H9 (cell line): Measurements from ENCODE around the gene SMYD1. TPM values are rescaled to one million over a fixed set of nuclear protein-coding genes. Genes with fewer than 3 reads are reported as not detected.

Experiments used
- DNase-seq: peaks from one replicate; pipeline ENCODE4 v3.0.0-alpha.2; 2017
- H2AFZ ChIP-seq: one replicate; pipeline ENCODE4 v1.6.1; 2013; ENCODE audit warnings: mild to moderate bottlenecking, low read length, control low read depth, moderate library complexity
- H2AK5ac ChIP-seq: 2 replicates; pipeline ENCODE4 v1.6.1; 2013; ENCODE audit warnings: low read length, control low read depth, mixed read lengths; ENCODE audit not compliant: insufficient read length
- H2BK120ac ChIP-seq: one replicate; pipeline ENCODE4 v1.6.1; 2013; ENCODE audit warnings: low read depth, mild to moderate bottlenecking, low read length, control low read depth, inconsistent platforms; ENCODE audit not compliant: poor library complexity, severe bottlenecking
- H2BK12ac ChIP-seq: 2 replicates; pipeline ENCODE4 v1.6.1; 2013; ENCODE audit warnings: low read length, control low read depth, mixed read lengths, low read depth; ENCODE audit not compliant: insufficient read length
- H2BK15ac ChIP-seq: 2 replicates; pipeline ENCODE4 v1.6.1; 2013; ENCODE audit warnings: low read depth, low read length, control low read depth
- H2BK20ac ChIP-seq: one replicate; pipeline ENCODE4 v1.6.1; 2013; ENCODE audit warnings: low read depth, mild to moderate bottlenecking, low read length, control low read depth, inconsistent platforms; ENCODE audit not compliant: poor library complexity, severe bottlenecking
- H2BK5ac ChIP-seq: 2 replicates; pipeline ENCODE4 v1.6.1; 2013; ENCODE audit warnings: low read length, control low read depth, mixed read lengths; ENCODE audit not compliant: insufficient read length
- H3K14ac ChIP-seq: 2 replicates; pipeline ENCODE4 v1.6.1; 2013; ENCODE audit warnings: low read length, control low read depth; ENCODE audit not compliant: insufficient read depth
- H3K18ac ChIP-seq: 2 replicates; pipeline ENCODE4 v1.6.1; 2013; ENCODE audit warnings: low read depth, mild to moderate bottlenecking, mixed read lengths, low read length, control low read depth; ENCODE audit not compliant: insufficient read length
- H3K23ac ChIP-seq: 2 replicates; pipeline ENCODE4 v1.6.1; 2013; ENCODE audit warnings: low read length, control low read depth, mixed read lengths, low read depth; ENCODE audit not compliant: insufficient read length
- H3K23me2 ChIP-seq: 2 replicates; pipeline ENCODE4 v1.6.1; 2013; ENCODE audit warnings: low read depth, mild to moderate bottlenecking, mixed read lengths, low read length, control low read depth; ENCODE audit not compliant: insufficient read length, poor library complexity, severe bottlenecking
- H3K27ac ChIP-seq: 2 replicates; pipeline ENCODE4 v1.5.1; 2013; ENCODE audit warnings: low read length, control low read depth, mixed read lengths, low read depth; ENCODE audit not compliant: insufficient read length
- H3K27me3 ChIP-seq: 2 replicates; pipeline ENCODE4 v1.6.1; 2013; ENCODE audit warnings: low read length, control low read depth, inconsistent platforms; ENCODE audit not compliant: insufficient read depth
- H3K4ac ChIP-seq: 2 replicates; pipeline ENCODE4 v1.6.1; 2013; ENCODE audit warnings: low read depth, mild to moderate bottlenecking, control low read depth, inconsistent platforms, low read length, moderate library complexity
- H3K4me1 ChIP-seq: 2 replicates; pipeline ENCODE4 v1.6.1; 2013; ENCODE audit warnings: low read length, control low read depth, inconsistent platforms; ENCODE audit not compliant: insufficient read depth
- H3K4me2 ChIP-seq: 2 replicates; pipeline ENCODE4 v1.6.1; 2013; ENCODE audit warnings: low read length, control low read depth, mixed read lengths; ENCODE audit not compliant: insufficient read length, insufficient read depth
- H3K56ac ChIP-seq: 2 replicates; pipeline ENCODE4 v1.6.1; 2013; ENCODE audit warnings: low read depth, mild to moderate bottlenecking, mixed read lengths, low read length, control low read depth; ENCODE audit not compliant: insufficient read length
- H3K79me1 ChIP-seq: 2 replicates; pipeline ENCODE4 v1.6.1; 2013; ENCODE audit warnings: low read depth, mild to moderate bottlenecking, moderate library complexity, low read length, control low read depth, inconsistent platforms; ENCODE audit not compliant: insufficient read depth, poor library complexity, severe bottlenecking
- H3K79me2 ChIP-seq: 2 replicates; pipeline ENCODE4 v1.6.1; 2013; ENCODE audit warnings: low read length, control low read depth, inconsistent platforms; ENCODE audit not compliant: insufficient read depth
- H3K9ac ChIP-seq: 2 replicates; pipeline ENCODE4 v1.6.1; 2013; ENCODE audit warnings: low read length, control low read depth, mixed read lengths; ENCODE audit not compliant: insufficient read length; ENCODE audit errors: extremely low read depth
- H3K9me3 ChIP-seq: one replicate; pipeline ENCODE4 v1.6.1; 2013; ENCODE audit warnings: low read depth, low read length, inconsistent platforms; ENCODE audit not compliant: control insufficient read depth
- H3T11ph ChIP-seq: one replicate; pipeline ENCODE4 v1.6.1; 2013; ENCODE audit warnings: mild to moderate bottlenecking, low read length, control low read depth, inconsistent platforms
- H4K20me1 ChIP-seq: one replicate; pipeline ENCODE4 v1.6.1; 2013; ENCODE audit not compliant: control insufficient read depth, insufficient read length, insufficient read depth
- H4K5ac ChIP-seq: 2 replicates; pipeline ENCODE4 v1.6.1; 2013; ENCODE audit warnings: low read depth, mild to moderate bottlenecking, mixed read lengths, low read length, control low read depth; ENCODE audit not compliant: insufficient read length
- H4K8ac ChIP-seq: replicated peaks from 2 replicates; pipeline ENCODE4 v1.6.1; 2013; ENCODE audit warnings: low read length, control low read depth, mixed read lengths, low read depth; ENCODE audit not compliant: insufficient read length
- H4K91ac ChIP-seq: 2 replicates; pipeline ENCODE4 v1.6.1; 2013; ENCODE audit warnings: low read depth, mild to moderate bottlenecking, moderate library complexity, mixed read lengths, low read length, control low read depth; ENCODE audit not compliant: insufficient read length
- H3K27ac Mint-ChIP-seq, 3 experiments: 2 replicates in 2 of 3; 3 replicates in 1 of 3; pipeline ENCODE4 v1.8.0; 2020 to 2021; ENCODE audit warnings: mixed read lengths in 3 of 3, mild to moderate bottlenecking in 1 of 3, moderate library complexity in 1 of 3
- H3K27me3 Mint-ChIP-seq: 2 replicates; pipeline ENCODE4 v1.8.0; 2021; ENCODE audit warnings: low read depth, mild to moderate bottlenecking, moderate library complexity, mixed read lengths
- H3K36me3 Mint-ChIP-seq, 3 experiments: 2 replicates in 2 of 3; 3 replicates in 1 of 3; pipeline ENCODE4 v1.8.0; 2020 to 2021; ENCODE audit warnings: low read depth in 3 of 3, mixed read lengths in 3 of 3; ENCODE audit not compliant: insufficient read depth in 1 of 3
- H3K4me1 Mint-ChIP-seq, 2 experiments: 2 replicates each; pipeline ENCODE4 v1.8.0; 2020; ENCODE audit warnings: mixed read lengths in 2 of 2
- H3K4me3 Mint-ChIP-seq, 2 experiments: 2 replicates in 1 of 2; 3 replicates in 1 of 2; pipeline ENCODE4 v1.8.0; 2020 to 2021; ENCODE audit warnings: mild to moderate bottlenecking in 2 of 2, mixed read lengths in 2 of 2, moderate library complexity in 1 of 2
- H3K9me3 Mint-ChIP-seq, 2 experiments: 2 replicates in 1 of 2; 3 replicates in 1 of 2; pipeline ENCODE4 v1.8.0; 2020; ENCODE audit warnings: mild to moderate bottlenecking in 2 of 2, mixed read lengths in 2 of 2, moderate library complexity in 1 of 2
- WGBS: extraction: QIAGEN DNeasy Blood & Tissue Kit; methylation state at CpG from one replicate; pipeline ENCODE4 v1.1.7; 2013; ENCODE audit warnings: missing lambda C conversion rate, low lambda C conversion rate, mixed read lengths; ENCODE audit not compliant: insufficient read length; ENCODE audit errors: extremely low coverage; 5-methylcytosine and 5-hydroxymethylcytosine counted together
- total RNA-seq: library from RNA; stranded (reverse); gene quantifications from 2 replicates; pipeline ENCODE4 v1.2.1, GENCODE V29; 2021
- TF ChIP-seq, protein P1 (sequence below): fragments of 200-600 bp; sonication (generic); conservative IDR thresholded peaks from 3 replicates; pipeline ENCODE4 v1.8.0; 2021; ENCODE audit warnings: antibody characterized with exemption, mild to moderate bottlenecking

SMYD1 gene
- total RNA-seq, 1 experiment from 2014 or later: not detected

DNA sequence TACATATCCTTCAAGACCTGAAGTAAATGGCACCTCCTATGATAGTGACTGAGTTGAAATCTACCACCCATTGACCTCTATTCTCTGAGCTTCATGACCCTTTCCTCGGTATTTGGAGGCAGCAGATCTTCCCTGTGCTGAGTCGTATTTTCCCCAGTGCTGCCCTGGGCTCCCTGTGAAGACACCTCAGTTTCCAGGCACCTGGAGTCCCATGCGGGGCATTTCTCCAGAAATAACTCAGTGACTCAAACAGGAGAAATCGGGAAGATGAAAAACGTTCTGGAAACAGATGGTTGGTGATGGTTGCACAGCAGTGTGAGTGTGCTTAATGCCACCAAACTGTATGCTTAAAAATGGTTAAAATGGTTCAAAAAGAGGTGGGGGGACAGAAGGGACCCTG lies 18.0 kb downstream of the SMYD1 start:
- Histone ChIP-seq H3K18ac (no peak overlapping the region), H2AFZ (no peak overlapping the region), H3T11ph (no peak overlapping the region), H3K14ac (no peak overlapping the region), H3K79me1 (no peaks in the 10 kb centered on the region), H2BK5ac (no peak overlapping the region), H3K4me2 (no peak overlapping the region), H2BK120ac (no peak overlapping the region), H3K4ac (no peak overlapping the region), H3K79me2 (no peaks in the 10 kb centered on the region), H3K56ac (no peak overlapping the region), H2AK5ac (no peak overlapping the region), H3K23ac (no peak overlapping the region), H3K4me1 (peaks cover 9% of the 10 kb centered on the region), H3K23me2 (no peaks in the 10 kb centered on the region), H2BK15ac (no peak overlapping the region), H3K27me3 (no peaks in the 10 kb centered on the region; the same call in 1 of the 2 replicates), H4K91ac (no peak overlapping the region), H4K5ac (no peak overlapping the region), H2BK20ac (no peak overlapping the region), H2BK12ac (no peak overlapping the region), H4K20me1 (no peaks in the 10 kb centered on the region), H4K8ac (no peak overlapping the region), H3K9ac (no peak overlapping the region), H3K27ac (no peak overlapping the region), H3K9me3 (no peaks in the 10 kb centered on the region)
- H3K9me3 Mint-ChIP-seq: no peaks in the 10 kb centered on the region
- no peaks in the 10 kb centered on the region; the same call in 1 of the 2 replicates for H3K27me3 Mint-ChIP-seq
- H3K4me3 Mint-ChIP-seq: no peak overlapping the region
- peak overlapping the region in 1 of 3 experiments; percentile 79; a peak in 1 of 7 replicates for H3K27ac Mint-ChIP-seq
- TF ChIP-seq, protein P1, sequence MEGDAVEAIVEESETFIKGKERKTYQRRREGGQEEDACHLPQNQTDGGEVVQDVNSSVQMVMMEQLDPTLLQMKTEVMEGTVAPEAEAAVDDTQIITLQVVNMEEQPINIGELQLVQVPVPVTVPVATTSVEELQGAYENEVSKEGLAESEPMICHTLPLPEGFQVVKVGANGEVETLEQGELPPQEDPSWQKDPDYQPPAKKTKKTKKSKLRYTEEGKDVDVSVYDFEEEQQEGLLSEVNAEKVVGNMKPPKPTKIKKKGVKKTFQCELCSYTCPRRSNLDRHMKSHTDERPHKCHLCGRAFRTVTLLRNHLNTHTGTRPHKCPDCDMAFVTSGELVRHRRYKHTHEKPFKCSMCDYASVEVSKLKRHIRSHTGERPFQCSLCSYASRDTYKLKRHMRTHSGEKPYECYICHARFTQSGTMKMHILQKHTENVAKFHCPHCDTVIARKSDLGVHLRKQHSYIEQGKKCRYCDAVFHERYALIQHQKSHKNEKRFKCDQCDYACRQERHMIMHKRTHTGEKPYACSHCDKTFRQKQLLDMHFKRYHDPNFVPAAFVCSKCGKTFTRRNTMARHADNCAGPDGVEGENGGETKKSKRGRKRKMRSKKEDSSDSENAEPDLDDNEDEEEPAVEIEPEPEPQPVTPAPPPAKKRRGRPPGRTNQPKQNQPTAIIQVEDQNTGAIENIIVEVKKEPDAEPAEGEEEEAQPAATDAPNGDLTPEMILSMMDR: no peak
- no peak for DNase-seq
- no peaks in the 10 kb centered on the region for H3K36me3 Mint-ChIP-seq
- no CpG with 5 or more reads among the region's 5 CpGs for whole genome bisulfite sequencing
- peaks cover 20 to 21% of the 10 kb centered on the region in 2 experiments for H3K4me1 Mint-ChIP-seq
